ENCODE measurements around the gene MAGI1.

Gene MAGI1

GRCh38 chr3:65675011-65675410 is 363.7 kb downstream of the MAGI1 start:
- TF ChIP-seq CTCF (conservative IDR thresholded peaks at IDR 0.05; ENCODE audit: low read depth, low read length), result no peak

GRCh38 chr3:65674226-65674625 is 364.5 kb downstream of the MAGI1 start:
- no peak overlapping the region for H3K4me3 ChIP-seq (ENCODE audit: low read depth, low read length)
- DNase-seq (ENCODE audit: low read depth), result no peak
- no peak for TF ChIP-seq CTCF (conservative IDR thresholded peaks at IDR 0.05; ENCODE audit: low read depth, low read length)

More at GRCh38 chr3:65675011-65675410, 363.7 kb downstream of the MAGI1 start:
- H3K4me3 ChIP-seq (ENCODE audit: low read depth, low read length), result no peak overlapping the region
- DNase-seq (ENCODE audit: low read depth), result no peak

- no peak overlapping the region for H3K4me3 ChIP-seq (ENCODE audit: low read depth, low read length)
- DNase-seq (ENCODE audit: low read depth), result peak; percentile 75
- TF ChIP-seq CTCF (conservative IDR thresholded peaks at IDR 0.05; ENCODE audit: low read depth, low read length), result peak; percentile 89
Measured at GRCh38 chr3:65672871-65673815, 365.6 kb downstream of the MAGI1 start.

GRCh38 chr3:65672061-65672460 is 366.7 kb downstream of the MAGI1 start:
- no peak for TF ChIP-seq CTCF (conservative IDR thresholded peaks at IDR 0.05; ENCODE audit: low read depth, low read length)
- no peak for DNase-seq (ENCODE audit: low read depth)
- H3K4me3 ChIP-seq (ENCODE audit: low read depth, low read length), result no peak overlapping the region

- TF ChIP-seq CTCF (conservative IDR thresholded peaks at IDR 0.05; ENCODE audit: low read depth, low read length), result no peak
- no peak for DNase-seq (ENCODE audit: low read depth)
- no peak overlapping the region for H3K4me3 ChIP-seq (ENCODE audit: low read depth, low read length)
Measured at GRCh38 chr3:65671004-65671403, 367.7 kb downstream of the MAGI1 start.

GRCh38 chr3:65669163-65669875 is 369.4 kb downstream of the MAGI1 start:
- TF ChIP-seq CTCF (conservative IDR thresholded peaks at IDR 0.05; ENCODE audit: low read depth, low read length), result no peak

More at GRCh38 chr3:65669163-65669875, 369.4 kb downstream of the MAGI1 start:
- no peak overlapping the region for H3K4me3 ChIP-seq (ENCODE audit: low read depth, low read length)
- DNase-seq (ENCODE audit: low read depth), result peak; percentile 91

Measured in choroid plexus epithelial cell (primary cell).